GM21786 (cell line): ENCODE measurements around the gene CPAMD8.
"Not testable (repeated sequence)": the region's sequence is repeated elsewhere in the genome, so short reads cannot be mapped to it uniquely, and the experiment has no call there.

Source experiments
- ATAC-seq: cut with Tn5 transposase; IDR thresholded peaks from one replicate; pipeline ENCODE4 v1.9.1; 2021; ENCODE audit not compliant: unreplicated experiment

CPAMD8 gene

DNA sequence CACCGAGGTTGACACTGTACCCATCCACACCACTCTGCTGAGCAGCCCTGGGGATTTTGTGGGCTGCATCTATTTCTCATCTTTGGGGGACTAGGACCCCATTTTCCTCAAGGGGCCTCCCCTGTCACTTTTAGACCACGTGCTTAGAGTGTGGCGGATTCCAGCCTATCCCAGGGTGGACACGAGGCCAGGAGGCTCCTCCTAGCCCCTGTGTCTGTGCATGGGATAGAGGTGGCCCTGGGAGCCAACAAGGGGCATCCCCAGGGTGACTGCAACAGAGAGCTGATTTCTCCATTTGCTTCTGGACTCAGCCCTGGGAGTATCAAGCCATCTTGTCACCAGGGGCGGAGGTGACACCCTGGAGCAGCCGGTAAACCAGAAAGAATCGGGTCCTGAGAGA lies 24.2 kb downstream of the CPAMD8 start:
- no peak for ATAC-seq

DNA sequence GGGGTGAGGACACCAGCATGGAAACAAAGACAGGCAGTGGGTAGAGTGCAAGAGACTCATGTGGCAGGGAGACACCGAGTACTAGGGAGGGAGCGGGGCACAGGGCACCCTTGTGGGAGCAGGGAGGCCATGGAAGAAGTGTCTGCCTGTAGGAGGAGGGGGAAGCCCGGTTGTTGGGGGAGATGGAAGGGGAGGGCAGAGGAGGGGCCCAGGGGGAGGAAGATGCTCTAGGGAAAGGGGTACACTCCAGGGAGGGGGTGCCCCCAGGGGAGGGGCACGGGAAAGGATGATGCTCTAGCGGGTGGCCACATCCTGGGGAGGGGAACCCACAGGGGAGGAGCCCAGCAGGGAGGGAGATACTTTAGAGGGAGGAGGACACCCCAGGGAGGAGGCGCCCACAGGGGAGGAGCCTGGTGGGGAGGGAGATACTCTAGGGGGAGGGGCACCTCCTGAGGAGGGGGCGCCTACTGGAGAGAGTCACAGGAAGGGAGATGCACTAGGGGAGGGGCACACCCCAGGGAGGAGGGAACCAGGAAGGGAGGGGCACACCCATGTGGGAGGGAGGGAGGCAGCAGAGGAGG lies 24.9 kb downstream of the CPAMD8 start:
- no peak for ATAC-seq

DNA sequence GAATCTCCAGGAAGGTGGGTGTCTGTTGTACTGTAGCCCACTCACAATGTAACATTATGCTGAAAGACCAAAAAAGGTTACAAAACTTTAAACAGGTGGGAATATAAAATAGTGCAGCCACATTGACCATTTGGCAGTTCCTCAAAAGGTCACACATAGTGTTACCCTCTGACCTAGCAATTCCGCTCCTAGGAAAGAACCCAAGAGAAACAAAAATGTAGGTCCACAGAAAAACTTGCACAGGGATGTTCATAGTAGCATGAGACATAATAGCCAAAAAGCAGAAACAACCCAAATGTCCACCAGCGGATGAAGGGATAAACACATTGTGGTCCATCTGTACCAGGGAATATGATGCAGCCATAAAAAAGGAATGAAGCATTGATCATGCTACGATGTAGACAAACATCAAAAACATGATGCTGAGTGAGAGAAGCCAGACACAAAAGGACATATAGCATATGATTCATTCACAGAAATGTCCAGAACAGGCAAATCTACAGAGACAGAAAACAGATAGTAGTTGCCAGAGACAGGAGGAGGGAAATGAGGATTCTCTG lies 27.9 kb downstream of the CPAMD8 start:
- ATAC-seq: no peak

DNA sequence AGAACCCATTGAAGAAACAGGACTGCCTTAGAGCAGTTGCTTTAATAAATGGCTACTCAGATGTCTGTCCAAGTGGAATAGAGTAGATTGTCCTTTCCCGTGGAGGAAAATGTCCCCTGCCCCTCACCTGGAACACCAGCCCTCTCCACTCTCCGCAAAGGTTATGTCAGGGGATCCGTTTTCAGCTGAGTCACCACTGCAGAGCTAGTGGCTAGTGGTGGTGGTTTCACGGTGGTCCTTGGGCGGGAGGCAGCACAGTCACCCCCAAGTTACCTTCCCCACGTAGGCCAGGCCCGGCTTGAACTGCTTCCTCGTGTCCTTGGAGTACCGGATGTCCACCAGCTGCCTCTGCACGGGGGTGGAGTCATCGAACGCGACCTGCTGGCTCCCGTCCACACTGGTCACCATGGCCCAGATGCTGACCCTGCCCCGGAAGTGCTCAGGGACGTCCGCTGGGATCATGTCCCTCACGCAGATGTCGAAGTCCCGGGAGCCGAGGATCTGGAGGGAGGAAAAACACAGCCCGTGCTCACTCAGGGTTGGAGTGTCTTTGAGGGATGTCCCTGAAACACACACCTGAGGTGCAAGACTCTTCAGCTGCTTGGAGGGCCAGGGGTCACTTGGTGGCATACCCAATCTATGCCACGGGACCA lies 29.6 kb downstream of the CPAMD8 start:
- ATAC-seq: not testable (repeated sequence)

DNA sequence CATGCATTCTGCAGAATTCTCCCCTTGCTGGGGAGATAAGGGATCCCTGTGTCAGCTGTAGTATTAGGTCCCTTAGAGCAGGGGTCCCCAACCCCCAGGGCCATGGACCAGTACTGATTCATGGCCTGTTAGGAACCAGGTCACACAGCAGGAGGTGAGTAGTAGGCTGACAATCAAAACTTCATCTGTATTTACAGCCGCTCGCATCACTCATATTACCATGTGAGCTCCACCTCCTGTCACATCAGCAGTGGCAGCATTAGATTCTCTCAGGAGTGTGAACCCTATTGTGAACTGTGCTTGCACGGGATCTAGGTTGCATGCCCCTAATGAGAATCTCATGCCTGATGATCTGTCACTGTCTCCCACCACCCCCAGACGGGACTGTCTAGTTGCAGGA lies 37.9 kb downstream of the CPAMD8 start:
- no peak for ATAC-seq

DNA sequence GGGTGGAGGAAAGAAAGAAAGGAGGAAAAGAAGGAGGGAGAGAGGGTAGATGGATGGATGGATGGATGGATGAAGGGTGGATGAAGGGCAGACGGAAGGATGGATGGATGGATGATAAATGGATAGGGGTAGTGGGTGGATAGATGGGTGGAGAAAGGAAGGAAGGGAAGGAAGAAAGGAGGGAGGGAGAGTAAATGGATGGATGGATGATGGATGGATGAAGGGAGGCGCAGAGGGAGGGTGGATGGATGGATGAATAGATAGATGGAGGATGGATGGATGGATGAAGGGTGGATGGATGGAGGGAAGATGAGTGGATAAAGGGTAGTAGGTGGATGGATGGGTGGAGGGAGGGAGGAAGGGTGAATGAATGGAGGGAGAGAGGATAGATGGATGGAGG lies 41.2 kb downstream of the CPAMD8 start:
- ATAC-seq: no peak

DNA sequence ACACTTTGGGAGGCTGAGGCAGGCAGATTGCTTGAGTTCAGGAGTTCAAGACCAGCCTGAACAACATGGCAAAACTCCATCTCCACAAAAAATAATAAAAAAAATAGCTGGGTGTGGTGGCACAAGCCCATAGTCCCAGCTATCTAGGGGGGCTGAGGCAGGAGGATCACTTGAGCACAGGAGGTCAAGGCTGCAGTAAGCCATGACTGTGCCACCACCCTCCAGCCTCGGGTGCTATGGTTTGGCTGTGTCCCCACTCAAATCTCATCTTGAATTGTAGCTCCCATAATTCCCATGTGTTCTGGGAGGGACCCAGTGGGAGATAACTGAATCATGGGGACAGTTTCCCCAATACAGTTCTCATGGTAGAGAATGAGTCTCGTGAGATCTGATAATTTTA lies 44.0 kb downstream of the CPAMD8 start:
- not testable (repeated sequence) for ATAC-seq

DNA sequence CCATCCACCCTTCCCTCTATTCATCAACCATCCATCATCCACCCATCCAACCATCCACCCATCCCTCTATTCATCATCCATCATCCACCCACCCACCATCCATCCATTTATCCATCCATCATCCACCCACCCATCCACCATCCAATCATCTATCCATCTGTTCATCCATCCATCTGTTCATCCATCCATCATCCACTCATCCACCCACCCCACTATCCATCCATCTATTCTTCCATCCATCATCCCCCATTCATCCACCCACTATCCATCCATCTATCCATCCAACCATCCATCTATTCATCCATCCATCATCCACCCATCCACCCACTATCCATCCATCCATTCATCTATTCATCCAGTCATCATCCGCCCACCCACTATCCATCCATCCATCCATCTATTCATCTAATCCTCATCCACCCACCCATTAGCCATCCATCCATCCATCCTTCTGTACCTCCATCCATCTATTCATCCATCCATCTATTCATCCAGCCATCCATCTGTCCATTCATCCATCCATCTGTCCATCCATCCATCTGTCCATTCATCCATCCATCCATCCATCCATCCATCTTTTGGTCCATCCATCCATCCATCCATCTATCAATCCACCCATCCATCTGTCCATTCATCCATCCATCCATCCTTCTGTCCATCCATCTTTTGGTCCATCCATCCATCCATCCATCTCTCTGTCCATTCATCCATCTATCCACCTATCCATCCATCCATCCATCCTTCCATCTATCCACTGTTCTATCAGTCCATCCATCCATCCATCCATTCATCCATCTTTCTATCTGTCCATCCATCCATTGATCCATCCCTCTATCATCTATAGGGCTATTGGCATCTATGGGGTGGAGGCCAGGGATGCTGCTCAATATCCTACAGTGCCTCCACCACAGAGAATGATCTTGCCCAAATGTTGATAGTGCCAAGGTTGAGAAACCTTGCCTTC lies 47.5 kb downstream of the CPAMD8 start:
- ATAC-seq: no peak

DNA sequence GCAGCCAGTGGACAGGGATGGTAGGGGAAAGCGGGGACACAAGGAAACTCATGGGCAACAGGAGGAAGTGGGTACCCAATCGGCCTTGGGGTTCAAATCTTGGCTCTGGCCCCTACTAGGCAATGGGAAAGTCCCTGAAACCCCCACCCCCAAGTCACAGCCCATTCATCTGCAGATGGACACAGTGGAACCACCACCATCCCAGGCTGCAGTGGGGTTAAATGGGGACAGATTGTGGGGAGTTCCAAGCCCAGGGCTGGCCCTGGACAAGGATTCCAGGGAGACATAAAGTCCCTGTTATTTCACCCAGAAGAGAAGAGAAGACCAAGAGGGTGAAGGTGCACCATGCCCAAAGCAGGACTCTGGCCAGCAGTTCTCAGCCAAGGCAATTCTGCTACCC lies 48.5 kb downstream of the CPAMD8 start:
- no peak for ATAC-seq

DNA sequence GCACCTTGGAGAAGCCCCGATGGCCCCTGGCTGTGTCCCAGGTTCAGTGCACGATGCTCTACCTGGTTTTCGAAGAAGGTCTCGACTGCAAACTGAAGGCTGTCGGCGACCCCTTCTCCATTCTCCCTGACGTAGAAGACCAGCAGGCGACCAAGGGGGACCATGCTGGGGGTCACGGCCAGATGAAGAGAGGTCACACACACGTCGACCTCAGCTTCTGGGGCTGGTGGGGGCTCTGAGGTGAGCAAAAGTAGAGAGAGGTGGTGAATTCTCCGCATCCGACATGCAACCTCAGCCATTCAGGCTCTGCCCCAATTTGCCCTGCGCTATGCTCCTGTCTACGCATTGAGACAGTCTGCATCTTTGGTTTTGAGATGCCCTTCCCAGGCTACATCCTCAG lies 49.3 kb downstream of the CPAMD8 start:
- no peak for ATAC-seq

DNA sequence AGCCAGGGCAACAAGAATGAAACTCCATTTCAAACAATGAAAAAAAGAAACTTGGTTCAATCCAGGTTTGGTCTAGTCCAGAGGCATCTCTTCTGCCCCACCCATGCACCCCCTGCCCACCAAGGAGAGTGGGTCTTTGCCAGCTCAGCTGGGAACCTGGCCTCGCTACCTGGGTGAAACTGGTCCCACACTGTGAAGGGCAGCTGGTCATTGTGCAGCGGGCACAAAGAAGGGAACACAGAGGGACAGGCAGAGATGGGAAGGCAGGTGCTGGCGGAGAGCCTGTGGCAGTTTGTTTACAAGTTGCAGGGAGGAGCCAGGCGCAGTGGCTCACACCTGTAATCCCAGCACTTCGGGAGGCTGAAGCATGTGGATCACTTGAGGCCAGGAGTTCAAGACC lies 50.2 kb downstream of the CPAMD8 start:
- no peak for ATAC-seq

DNA sequence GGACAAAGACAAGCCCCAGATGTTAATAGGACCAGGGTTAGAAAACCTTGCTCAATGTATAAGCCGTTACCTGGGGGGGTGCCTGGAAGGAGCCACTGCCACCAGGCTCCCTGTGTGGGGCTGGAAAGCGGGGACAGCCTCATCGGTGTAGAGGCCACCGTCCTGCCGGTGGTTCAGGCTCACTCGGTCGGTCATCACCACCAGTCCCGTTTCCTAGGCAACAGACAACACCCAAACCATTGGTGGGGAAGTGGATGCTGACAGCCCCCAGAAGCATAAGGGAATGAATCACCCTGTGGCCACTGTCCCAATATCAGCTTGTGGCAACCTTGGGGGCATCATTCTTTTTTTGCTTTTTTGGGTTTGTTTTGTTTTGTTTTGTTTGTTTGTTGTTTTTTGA lies 55.8 kb downstream of the CPAMD8 start:
- no peak for ATAC-seq

DNA sequence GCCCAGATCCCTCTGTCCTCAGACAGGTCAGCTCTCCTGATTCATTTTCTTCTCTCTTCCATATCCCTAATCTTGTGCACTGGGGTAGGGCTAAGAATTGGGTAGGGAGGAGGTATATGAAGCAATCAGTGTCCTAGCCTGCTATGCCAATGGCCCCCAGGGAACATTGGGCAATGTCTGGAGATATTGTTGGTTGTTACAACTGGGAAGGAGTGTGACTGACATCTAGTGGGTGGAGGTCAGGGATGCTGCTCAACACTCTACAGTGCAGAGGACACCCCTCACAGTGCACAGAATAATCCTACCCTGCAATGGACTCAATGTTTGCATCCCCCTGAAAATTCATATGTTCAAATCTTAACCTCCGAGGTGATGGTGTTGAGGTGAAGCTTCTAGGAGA lies 57.5 kb downstream of the CPAMD8 start:
- ATAC-seq: no peak

DNA sequence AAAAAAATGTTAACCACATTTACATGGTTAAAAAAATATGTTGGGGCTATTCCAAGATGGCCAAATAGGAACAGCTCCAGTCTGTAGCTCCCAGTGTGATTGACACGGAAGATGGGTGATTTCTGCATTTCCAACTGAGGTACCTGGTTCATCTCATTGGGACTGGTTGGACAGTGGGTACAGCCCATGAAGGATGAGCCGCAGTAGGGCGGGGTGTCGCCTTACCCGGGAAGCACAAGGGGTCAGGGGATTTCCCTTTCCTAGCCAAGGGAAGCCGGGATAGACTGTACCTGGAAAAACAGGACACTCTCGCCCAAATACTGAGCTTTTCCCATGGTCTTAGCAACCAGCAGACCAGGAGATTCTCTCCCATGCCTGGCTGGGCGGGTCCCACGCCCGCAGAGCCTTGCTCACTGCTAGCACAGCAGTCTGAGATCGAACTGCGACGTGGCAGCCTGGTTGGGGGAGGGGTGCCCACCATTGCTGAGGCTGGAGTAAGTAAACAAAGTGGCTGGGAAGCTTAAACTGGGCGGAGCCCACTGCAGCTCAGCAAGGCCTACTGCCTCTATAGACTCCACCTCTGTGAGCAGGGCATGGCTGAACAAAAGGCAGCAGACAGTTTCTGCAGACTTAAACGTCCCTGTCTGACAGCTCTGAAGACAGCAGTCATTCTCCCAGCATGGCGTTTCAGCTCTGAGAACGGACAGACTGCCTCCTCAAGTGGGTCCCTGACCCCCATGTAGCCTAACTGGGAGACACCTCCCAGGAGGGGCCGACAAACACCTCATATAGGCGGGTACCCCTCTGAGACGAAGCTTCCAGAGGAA lies 65.4 kb downstream of the CPAMD8 start:
- ATAC-seq: not testable (repeated sequence)

DNA sequence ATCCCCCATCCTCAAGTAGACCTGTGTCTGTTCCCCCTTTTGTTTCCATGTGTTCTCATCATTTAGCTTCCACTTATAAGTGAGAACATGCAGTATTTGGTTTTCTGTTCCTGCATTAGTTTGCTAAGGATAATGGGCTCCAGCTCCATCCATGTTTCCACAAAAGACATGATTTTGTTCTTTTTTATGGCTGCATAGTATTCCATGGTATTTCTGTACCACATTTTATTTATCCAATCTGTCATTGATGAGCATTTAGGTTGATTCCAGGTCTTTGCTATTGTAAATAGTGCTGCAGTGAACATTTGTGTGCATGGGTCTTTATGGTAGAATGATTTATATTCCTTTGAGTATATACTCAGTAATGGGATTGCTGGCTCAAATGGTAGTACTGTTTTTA lies 68.3 kb downstream of the CPAMD8 start:
- not testable (repeated sequence) for ATAC-seq

DNA sequence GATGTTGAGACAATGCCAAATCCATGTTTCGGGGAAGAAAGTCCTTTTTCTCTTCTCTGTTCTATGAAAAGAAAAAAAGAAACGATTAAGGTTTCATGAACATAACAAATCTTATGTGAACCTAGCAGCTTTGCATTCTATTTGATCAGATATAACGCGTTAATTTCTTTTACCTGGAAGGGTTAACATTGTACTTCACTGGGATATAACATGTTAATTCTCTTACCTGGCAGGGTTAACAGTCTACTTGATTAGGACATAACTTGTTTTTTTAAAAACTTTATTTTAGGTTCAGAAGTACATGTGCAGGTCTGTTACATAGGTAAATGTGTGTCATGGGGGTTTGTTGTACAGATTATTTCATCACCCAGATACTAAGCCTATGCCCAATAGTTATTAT lies 68.8 kb downstream of the CPAMD8 start:
- no peak for ATAC-seq

DNA sequence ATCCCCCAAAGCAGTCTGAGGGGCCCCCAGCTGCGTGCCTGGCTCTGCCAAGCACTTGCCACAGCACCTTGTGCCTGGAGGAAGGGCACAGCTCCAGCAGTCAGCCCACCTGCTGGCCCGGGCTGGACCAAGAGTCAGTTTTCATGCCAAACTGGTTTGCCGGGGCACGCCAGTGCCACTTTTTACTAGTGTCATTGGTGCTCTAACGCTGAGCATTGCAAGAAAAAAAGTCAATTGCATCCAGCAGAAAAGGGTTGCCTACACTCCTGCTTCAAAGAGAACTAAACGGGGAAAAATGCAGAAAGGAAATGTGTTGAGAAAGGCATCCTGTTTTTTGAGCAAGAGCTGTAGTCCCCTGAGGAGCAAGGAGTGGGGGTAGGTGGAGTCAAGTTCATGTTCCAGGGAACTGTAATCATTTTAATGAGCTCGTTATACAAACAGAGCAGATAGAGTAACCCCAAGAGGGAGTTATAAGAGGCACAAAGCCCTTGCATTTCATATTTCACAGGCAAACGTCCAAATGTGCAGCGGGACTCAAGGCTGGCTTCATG lies 69.4 kb downstream of the CPAMD8 start:
- ATAC-seq: no peak

DNA sequence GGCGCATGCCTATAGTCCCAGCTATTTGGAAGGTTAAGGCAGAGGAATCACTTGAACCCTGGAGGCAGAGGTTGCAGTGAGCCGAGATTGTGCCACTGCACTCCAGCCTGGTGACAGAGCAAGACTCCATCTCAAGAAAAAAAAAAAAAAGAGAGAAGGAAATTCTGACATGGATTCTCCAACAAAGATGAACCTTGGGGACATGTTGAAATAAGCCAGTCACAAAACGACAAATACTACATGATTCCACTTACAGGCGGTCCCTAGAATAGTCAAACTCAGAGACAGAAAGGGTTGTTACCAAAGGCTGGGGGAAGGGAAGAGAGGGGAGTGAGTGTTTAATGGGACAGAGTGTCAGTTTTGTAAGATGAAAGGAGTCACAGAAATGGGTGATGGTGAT lies 71.4 kb downstream of the CPAMD8 start:
- ATAC-seq: no peak

DNA sequence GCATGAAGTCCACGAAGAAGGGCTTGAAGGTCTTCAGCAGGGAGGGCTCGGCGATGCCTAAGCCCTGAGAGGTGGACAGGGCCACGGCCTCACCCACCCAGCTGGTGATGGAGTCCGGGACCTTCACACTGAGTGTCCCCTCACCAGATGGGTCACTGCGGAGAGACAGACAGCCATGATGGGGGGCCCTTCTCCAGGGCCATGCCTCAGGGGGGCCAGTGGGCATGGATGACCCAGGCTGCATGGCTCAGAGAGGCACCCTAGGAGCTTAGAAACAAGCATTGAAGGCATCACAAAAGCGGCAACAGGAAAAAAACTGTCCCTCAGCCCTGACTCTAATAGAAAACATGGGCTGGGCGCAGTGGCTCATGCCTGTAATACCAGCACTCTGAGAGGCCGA lies 74.6 kb downstream of the CPAMD8 start:
- ATAC-seq: no peak

DNA sequence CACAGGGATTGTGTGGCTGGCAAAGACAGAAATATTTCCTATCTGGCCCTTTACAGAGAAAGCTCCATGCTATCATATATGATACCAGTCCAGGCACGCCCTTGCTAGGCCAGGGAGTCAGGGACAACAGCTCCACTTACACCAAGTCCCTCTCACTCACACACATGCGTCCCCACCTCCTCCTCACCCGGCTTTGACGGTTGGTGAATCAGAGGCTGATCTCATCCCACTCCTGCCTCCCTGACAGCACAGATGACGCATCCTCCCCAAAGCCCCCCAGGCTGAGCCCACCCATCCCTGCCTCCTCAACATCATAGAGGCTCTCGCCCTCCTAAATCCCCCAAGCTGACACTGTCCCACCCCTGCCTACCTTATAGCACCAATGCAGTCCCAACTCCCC lies 75.1 kb downstream of the CPAMD8 start:
- no peak for ATAC-seq
